K562 (cell line): Measurements from ENCODE around the gene OR6V1.

Source experiments
- BHLHE40 ChIP-seq: IDR thresholded peaks from 2 replicates; pipeline ENCODE4 v1.6.1; 2011; ENCODE audit warnings: low read length, improper control_type of control experiment
- CXXC5 ChIP-seq: fragments of 250-450 bp; sonication (Bioruptor Pico); IDR thresholded peaks from 2 replicates; pipeline ENCODE4 v1.8.0; 2022; ENCODE audit warnings: inconsistent platforms, mild to moderate bottlenecking, moderate library complexity
- EP300 ChIP-seq: IDR thresholded peaks from 2 replicates; pipeline ENCODE4 v1.6.1; 2012; ENCODE audit warnings: low read length, improper control_type of control experiment
- EP400 ChIP-seq: fragments of 450-650 bp; IDR thresholded peaks from 2 replicates; pipeline ENCODE4 v1.6.1; 2017; ENCODE audit warnings: antibody characterized with exemption, mild to moderate bottlenecking, moderate library complexity
- PHF21A ChIP-seq: fragments of 450-650 bp; IDR thresholded peaks from 2 replicates; pipeline ENCODE4 v1.6.1; 2017; ENCODE audit warnings: low read depth, borderline replicate concordance
- TCF7L2 ChIP-seq: fragments of 150-350 bp; IDR thresholded peaks from 2 replicates; pipeline ENCODE4 v1.6.1; 2016; ENCODE audit warnings: low read depth, mild to moderate bottlenecking, low read length, moderate library complexity
- ZKSCAN8 ChIP-seq: fragments of 200-800 bp; sonication (Bioruptor generic); IDR thresholded peaks from 2 replicates; pipeline ENCODE4 v1.6.1; 2016; ENCODE audit warnings: missing genetic modification characterization, missing compliant biosample characterization
- ZNF140 ChIP-seq: fragments of 250-450 bp; sonication (Bioruptor Pico); IDR thresholded peaks from 2 replicates; pipeline ENCODE4 v1.8.0; 2021; ENCODE audit warnings: moderate library complexity, mild to moderate bottlenecking, inconsistent platforms
- ZNF589 ChIP-seq: fragments of 200-800 bp; sonication (Bioruptor generic); IDR thresholded peaks from 2 replicates; pipeline ENCODE4 v1.6.1; 2016; ENCODE audit warnings: low read depth, missing genetic modification characterization, missing compliant biosample characterization
- ZNF717 ChIP-seq: fragments of 250-450 bp; sonication (Bioruptor Pico); IDR thresholded peaks from 2 replicates; pipeline ENCODE4 v1.5.0; 2021
- ZNF766 ChIP-seq: fragments of 200-800 bp; sonication (Bioruptor generic); conservative IDR thresholded peaks from 2 replicates; pipeline ENCODE4 v1.6.1; 2016; ENCODE audit warnings: missing genetic modification characterization, missing compliant biosample characterization
- TF ChIP-seq, protein P1 (sequence below): sonication (generic); formaldehyde crosslinking; IDR thresholded peaks from 2 replicates; pipeline ENCODE4 v1.8.1; 2023; ENCODE audit warnings: mild to moderate bottlenecking, missing genetic modification reagents
- TF ChIP-seq, protein P2 (sequence below): fragments of 250-450 bp; sonication (Bioruptor Pico); IDR thresholded peaks from 2 replicates; pipeline ENCODE4 v1.8.0; 2021; ENCODE audit warnings: moderate library complexity, mild to moderate bottlenecking, inconsistent platforms
- TF ChIP-seq, protein P3 (sequence below), 3 experiments: IDR thresholded peaks in 2 of 3; conservative IDR thresholded peaks in 1 of 3; 2 replicates each; pipeline ENCODE4 v1.5.1; 2011 to 2012; ENCODE audit warnings: low read length in 3 of 3, mild to moderate bottlenecking in 3 of 3, control low read depth in 2 of 3, improper control_type of control experiment in 1 of 3, inconsistent platforms in 1 of 3, low read depth in 1 of 3, mixed read lengths in 1 of 3, moderate library complexity in 1 of 3; ENCODE audit not compliant: insufficient read depth in 2 of 3

DNA sequence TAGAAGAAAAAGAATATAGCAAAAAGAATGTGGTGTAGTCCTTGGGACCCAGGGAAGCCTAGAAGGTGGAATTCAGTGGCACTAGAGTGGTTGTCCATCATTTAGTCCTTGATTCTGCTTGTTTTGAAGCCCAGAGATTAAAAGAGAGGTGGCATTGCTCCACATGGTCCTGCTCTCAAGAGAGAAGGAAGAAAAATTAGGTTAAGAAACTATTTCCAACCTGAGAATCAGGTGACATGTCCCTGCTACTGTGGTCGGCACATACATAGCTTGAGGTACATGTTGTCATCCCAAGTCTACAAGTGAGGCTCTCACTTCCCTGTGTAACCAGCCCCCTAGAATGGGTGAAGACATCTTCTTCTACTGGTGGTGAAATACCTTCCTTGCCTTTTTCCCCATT lies 25.1 kb upstream of the OR6V1 start, which contains the start of gene OR9A2:
- TF ChIP-seq BHLHE40 (no peak), EP400 (no peak), TCF7L2 (no peak), EP300 (no peak), CXXC5 (CRISPR knock-in tag) (no peak), PHF21A (no peak), ZNF717 (CRISPR knock-in tag) (no peak), ZNF766 (CRISPR knock-in tag) (no peak), ZNF140 (CRISPR knock-in tag) (no peak), ZNF589 (CRISPR knock-in tag) (no peak), ZKSCAN8 (CRISPR knock-in tag) (no peak)
- TF ChIP-seq, protein P1, sequence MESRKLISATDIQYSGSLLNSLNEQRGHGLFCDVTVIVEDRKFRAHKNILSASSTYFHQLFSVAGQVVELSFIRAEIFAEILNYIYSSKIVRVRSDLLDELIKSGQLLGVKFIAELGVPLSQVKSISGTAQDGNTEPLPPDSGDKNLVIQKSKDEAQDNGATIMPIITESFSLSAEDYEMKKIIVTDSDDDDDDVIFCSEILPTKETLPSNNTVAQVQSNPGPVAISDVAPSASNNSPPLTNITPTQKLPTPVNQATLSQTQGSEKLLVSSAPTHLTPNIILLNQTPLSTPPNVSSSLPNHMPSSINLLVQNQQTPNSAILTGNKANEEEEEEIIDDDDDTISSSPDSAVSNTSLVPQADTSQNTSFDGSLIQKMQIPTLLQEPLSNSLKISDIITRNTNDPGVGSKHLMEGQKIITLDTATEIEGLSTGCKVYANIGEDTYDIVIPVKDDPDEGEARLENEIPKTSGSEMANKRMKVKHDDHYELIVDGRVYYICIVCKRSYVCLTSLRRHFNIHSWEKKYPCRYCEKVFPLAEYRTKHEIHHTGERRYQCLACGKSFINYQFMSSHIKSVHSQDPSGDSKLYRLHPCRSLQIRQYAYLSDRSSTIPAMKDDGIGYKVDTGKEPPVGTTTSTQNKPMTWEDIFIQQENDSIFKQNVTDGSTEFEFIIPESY (CRISPR knock-in tag): no peak
- TF ChIP-seq, protein P2, sequence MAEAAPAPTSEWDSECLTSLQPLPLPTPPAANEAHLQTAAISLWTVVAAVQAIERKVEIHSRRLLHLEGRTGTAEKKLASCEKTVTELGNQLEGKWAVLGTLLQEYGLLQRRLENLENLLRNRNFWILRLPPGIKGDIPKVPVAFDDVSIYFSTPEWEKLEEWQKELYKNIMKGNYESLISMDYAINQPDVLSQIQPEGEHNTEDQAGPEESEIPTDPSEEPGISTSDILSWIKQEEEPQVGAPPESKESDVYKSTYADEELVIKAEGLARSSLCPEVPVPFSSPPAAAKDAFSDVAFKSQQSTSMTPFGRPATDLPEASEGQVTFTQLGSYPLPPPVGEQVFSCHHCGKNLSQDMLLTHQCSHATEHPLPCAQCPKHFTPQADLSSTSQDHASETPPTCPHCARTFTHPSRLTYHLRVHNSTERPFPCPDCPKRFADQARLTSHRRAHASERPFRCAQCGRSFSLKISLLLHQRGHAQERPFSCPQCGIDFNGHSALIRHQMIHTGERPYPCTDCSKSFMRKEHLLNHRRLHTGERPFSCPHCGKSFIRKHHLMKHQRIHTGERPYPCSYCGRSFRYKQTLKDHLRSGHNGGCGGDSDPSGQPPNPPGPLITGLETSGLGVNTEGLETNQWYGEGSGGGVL (CRISPR knock-in tag): no peak
- TF ChIP-seq, protein P3, sequence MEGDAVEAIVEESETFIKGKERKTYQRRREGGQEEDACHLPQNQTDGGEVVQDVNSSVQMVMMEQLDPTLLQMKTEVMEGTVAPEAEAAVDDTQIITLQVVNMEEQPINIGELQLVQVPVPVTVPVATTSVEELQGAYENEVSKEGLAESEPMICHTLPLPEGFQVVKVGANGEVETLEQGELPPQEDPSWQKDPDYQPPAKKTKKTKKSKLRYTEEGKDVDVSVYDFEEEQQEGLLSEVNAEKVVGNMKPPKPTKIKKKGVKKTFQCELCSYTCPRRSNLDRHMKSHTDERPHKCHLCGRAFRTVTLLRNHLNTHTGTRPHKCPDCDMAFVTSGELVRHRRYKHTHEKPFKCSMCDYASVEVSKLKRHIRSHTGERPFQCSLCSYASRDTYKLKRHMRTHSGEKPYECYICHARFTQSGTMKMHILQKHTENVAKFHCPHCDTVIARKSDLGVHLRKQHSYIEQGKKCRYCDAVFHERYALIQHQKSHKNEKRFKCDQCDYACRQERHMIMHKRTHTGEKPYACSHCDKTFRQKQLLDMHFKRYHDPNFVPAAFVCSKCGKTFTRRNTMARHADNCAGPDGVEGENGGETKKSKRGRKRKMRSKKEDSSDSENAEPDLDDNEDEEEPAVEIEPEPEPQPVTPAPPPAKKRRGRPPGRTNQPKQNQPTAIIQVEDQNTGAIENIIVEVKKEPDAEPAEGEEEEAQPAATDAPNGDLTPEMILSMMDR (IDR thresholded peaks at IDR 0.05 in 2 of 3, conservative IDR thresholded peaks at IDR 0.05 in 1 of 3; ENCODE audit: insufficient read depth in 2 of 3, low read depth in 1 of 3, low read length in 3 of 3): no peak
